GM23338 (cell line): ENCODE measurements around the gene STAMBPL1. TPM values are rescaled to one million over a fixed set of nuclear protein-coding genes. Genes with fewer than 3 reads are reported as not detected.

Source experiments
- ATAC-seq: fragments of 200-7000 bp; cut with Tn5 transposase; 3 replicates; pipeline ENCODE4 v1.9.1; 2020
- DNase-seq: peaks from one replicate; pipeline ENCODE4 v3.0.0-alpha.2; 2015; ENCODE audit warnings: low spot score
- H2AFZ ChIP-seq: fragments of 200-600 bp; sonication (generic); 2 replicates; pipeline ENCODE4 v1.8.0; 2016; ENCODE audit warnings: antibody characterized with exemption, mild to moderate bottlenecking, moderate library complexity
- H3F3A ChIP-seq: fragments of 200-600 bp; sonication (generic); replicated peaks from 2 replicates; pipeline ENCODE4 v1.8.0; 2017; ENCODE audit warnings: antibody characterized with exemption, mixed run types, low read depth
- H3K27ac ChIP-seq: fragments of 200-600 bp; sonication (generic); 2 replicates; pipeline ENCODE4 v1.6.1; 2016; ENCODE audit warnings: low read depth
- H3K27me3 ChIP-seq: fragments of 200-600 bp; sonication (generic); 2 replicates; pipeline ENCODE4 v1.8.0; 2016; ENCODE audit warnings: mild to moderate bottlenecking, mixed run types, moderate library complexity; ENCODE audit not compliant: insufficient read depth
- H3K36me3 ChIP-seq: fragments of 200-600 bp; sonication (generic); 2 replicates; pipeline ENCODE4 v1.8.0; 2016; ENCODE audit warnings: mild to moderate bottlenecking; ENCODE audit not compliant: insufficient read depth
- H3K4me1 ChIP-seq: fragments of 200-600 bp; sonication (generic); 2 replicates; pipeline ENCODE4 v1.8.0; 2016; ENCODE audit warnings: mild to moderate bottlenecking, moderate library complexity; ENCODE audit not compliant: insufficient read depth
- H3K4me2 ChIP-seq: fragments of 200-600 bp; sonication (generic); 2 replicates; pipeline ENCODE4 v1.7.1; 2017; ENCODE audit warnings: mixed run types
- H3K4me3 ChIP-seq: fragments of 200-600 bp; sonication (generic); 2 replicates; pipeline ENCODE4 v1.6.1; 2016; ENCODE audit warnings: mixed run types
- H3K79me2 ChIP-seq: fragments of 200-600 bp; sonication (generic); replicated peaks from 2 replicates; pipeline ENCODE4 v1.8.0; 2017; ENCODE audit warnings: mild to moderate bottlenecking; ENCODE audit not compliant: insufficient read depth
- H3K9me2 ChIP-seq: fragments of 200-600 bp; sonication (generic); 2 replicates; pipeline ENCODE4 v1.8.0; 2017; ENCODE audit not compliant: insufficient read depth
- H4K20me1 ChIP-seq: fragments of 200-600 bp; sonication (generic); replicated peaks from 2 replicates; pipeline ENCODE4 v1.8.0; 2017; ENCODE audit warnings: mild to moderate bottlenecking; ENCODE audit not compliant: insufficient read depth
- H3K27ac Mint-ChIP-seq: 2 replicates; pipeline ENCODE4 v1.8.0; 2020; ENCODE audit warnings: inconsistent platforms, mild to moderate bottlenecking, moderate library complexity, mixed read lengths
- H3K27me3 Mint-ChIP-seq: 3 replicates; pipeline ENCODE4 v1.8.0; 2022; ENCODE audit warnings: low read depth, mild to moderate bottlenecking, moderate library complexity, mixed read lengths, inconsistent platforms; ENCODE audit not compliant: insufficient read depth, poor library complexity
- H3K36me3 Mint-ChIP-seq: 3 replicates; pipeline ENCODE4 v1.8.0; 2021; ENCODE audit warnings: low read depth, mild to moderate bottlenecking, inconsistent platforms, moderate library complexity, mixed read lengths
- H3K4me1 Mint-ChIP-seq: 3 replicates; pipeline ENCODE4 v1.8.0; 2020; ENCODE audit warnings: mild to moderate bottlenecking, inconsistent platforms, mixed read lengths
- H3K4me3 Mint-ChIP-seq: 3 replicates; pipeline ENCODE4 v1.8.0; 2021; ENCODE audit warnings: moderate library complexity, mild to moderate bottlenecking, inconsistent platforms, mixed read lengths
- H3K9me3 Mint-ChIP-seq: 3 replicates; pipeline ENCODE4 v1.8.0; 2020; ENCODE audit warnings: moderate library complexity, mild to moderate bottlenecking, inconsistent platforms, mixed read lengths
- CREB1 ChIP-seq: fragments of 250-450 bp; sonication (Bioruptor Pico); IDR thresholded peaks from 2 replicates; pipeline ENCODE4 v1.5.0; 2020; ENCODE audit warnings: low read depth, mild to moderate bottlenecking, moderate library complexity
- EZH2 ChIP-seq: fragments of 200-600 bp; sonication (generic); IDR thresholded peaks from one replicate; pipeline ENCODE4 v1.8.0; 2017; ENCODE audit warnings: antibody characterized with exemption, mild to moderate bottlenecking, low read depth; ENCODE audit not compliant: unreplicated experiment
- EZH2phosphoT487 ChIP-seq: fragments of 200-600 bp; sonication (generic); IDR thresholded peaks from one replicate; pipeline ENCODE4 v1.8.1; 2018; ENCODE audit warnings: antibody characterized with exemption; ENCODE audit not compliant: unreplicated experiment
- JUNB ChIP-seq: IDR thresholded peaks from one replicate; pipeline ENCODE4 v1.6.1; 2016; ENCODE audit warnings: antibody characterized with exemption; ENCODE audit not compliant: unreplicated experiment
- NANOG ChIP-seq: IDR thresholded peaks from 2 replicates; pipeline ENCODE4 v1.6.1; 2016; ENCODE audit warnings: antibody characterized with exemption, borderline replicate concordance
- POLR2AphosphoS5 ChIP-seq: IDR thresholded peaks from 2 replicates; pipeline ENCODE4 v1.6.1; 2016; ENCODE audit warnings: antibody characterized with exemption, low read depth
- STAT1 ChIP-seq: IDR thresholded peaks from one replicate; pipeline ENCODE4 v1.6.1; 2016; ENCODE audit warnings: antibody characterized with exemption; ENCODE audit not compliant: unreplicated experiment
- ZNF114 ChIP-seq: fragments of 250-450 bp; sonication (Bioruptor Pico); IDR thresholded peaks from 2 replicates; pipeline ENCODE4 v1.5.0; 2020; ENCODE audit warnings: mild to moderate bottlenecking, moderate library complexity
- ZNF331 ChIP-seq: fragments of 250-450 bp; sonication (Bioruptor Pico); IDR thresholded peaks from 2 replicates; pipeline ENCODE4 v1.5.0; 2020; ENCODE audit warnings: low read depth, mild to moderate bottlenecking, moderate library complexity
- ZNF462 ChIP-seq: fragments of 250-450 bp; sonication (Bioruptor Pico); IDR thresholded peaks from 2 replicates; pipeline ENCODE4 v1.5.0; 2020; ENCODE audit warnings: mild to moderate bottlenecking, moderate library complexity
- polyA plus RNA-seq: library from polyadenylated mRNA; unstranded; fragments of >200 nt; fragmentation: Nextera tagmentation; extraction: Ambion mirVana; gene quantifications from 2 replicates; pipeline ENCODE4 v1.2.1, GENCODE V29; 2016
- total RNA-seq: library from RNA; depleted of rRNA; stranded (reverse); fragments of >200 nt; shearing (Covaris generic); gene quantifications from 2 replicates; pipeline ENCODE4 v1.2.3, GENCODE V29; 2014
- TF ChIP-seq, protein P1 (sequence below): IDR thresholded peaks from one replicate; pipeline ENCODE4 v1.6.1; 2018; ENCODE audit warnings: antibody characterized with exemption; ENCODE audit not compliant: unreplicated experiment
- TF ChIP-seq, protein P2 (sequence below), 2 experiments: fragments of 200-600 bp in 1 of 2; sonication (generic) in 1 of 2; conservative IDR thresholded peaks; 2 replicates each; pipeline versions ENCODE4 v1.5.1 to v1.6.1; 2016 to 2017; ENCODE audit warnings: antibody characterized with exemption in 2 of 2, low read depth in 2 of 2, mild to moderate bottlenecking in 2 of 2, moderate library complexity in 1 of 2
- TF ChIP-seq, protein P3 (sequence below): IDR thresholded peaks from 2 replicates; pipeline ENCODE4 v1.6.1; 2016; ENCODE audit warnings: antibody characterized with exemption

STAMBPL1 gene
- total and polyA plus RNA-seq, 2 experiments from 2014 or later, result 2.5 to 11.5 TPM

GRCh38 chr10:88949912-88950837, 70.1 kb downstream of the STAMBPL1 start:
- DNase-seq (no peak), ATAC-seq (no peak)
- Mint-ChIP-seq H3K27ac (no peak overlapping the region), H3K9me3 (no peaks in the 10 kb centered on the region), H3K27me3 (no peaks in the 10 kb centered on the region), H3K4me3 (no peak overlapping the region), H3K4me1 (peaks cover 12% of the 10 kb centered on the region), H3K36me3 (no peaks in the 10 kb centered on the region)
- Histone ChIP-seq H3K36me3 (no peaks in the 10 kb centered on the region), H3K27ac (no peak overlapping the region), H3K4me3 (no peak overlapping the region), H3K79me2 (no peaks in the 10 kb centered on the region), H2AFZ (no peak overlapping the region), H3K27me3 (no peaks in the 10 kb centered on the region), H3F3A (no peaks in the 10 kb centered on the region), H3K9me2 (no peaks in the 10 kb centered on the region), H3K4me2 (no peak overlapping the region), H3K4me1 (no peaks in the 10 kb centered on the region), H4K20me1 (no peaks in the 10 kb centered on the region)
- TF ChIP-seq EZH2, result no peak
- TF ChIP-seq EZH2phosphoT487, result no peak
- no peak for TF ChIP-seq ZNF114 (CRISPR knock-in tag)
- TF ChIP-seq NANOG, result no peak
- no peak for TF ChIP-seq JUNB
- no peak for TF ChIP-seq POLR2AphosphoS5
- no peak for TF ChIP-seq STAT1
- no peak for TF ChIP-seq ZNF462
- TF ChIP-seq, protein P1, sequence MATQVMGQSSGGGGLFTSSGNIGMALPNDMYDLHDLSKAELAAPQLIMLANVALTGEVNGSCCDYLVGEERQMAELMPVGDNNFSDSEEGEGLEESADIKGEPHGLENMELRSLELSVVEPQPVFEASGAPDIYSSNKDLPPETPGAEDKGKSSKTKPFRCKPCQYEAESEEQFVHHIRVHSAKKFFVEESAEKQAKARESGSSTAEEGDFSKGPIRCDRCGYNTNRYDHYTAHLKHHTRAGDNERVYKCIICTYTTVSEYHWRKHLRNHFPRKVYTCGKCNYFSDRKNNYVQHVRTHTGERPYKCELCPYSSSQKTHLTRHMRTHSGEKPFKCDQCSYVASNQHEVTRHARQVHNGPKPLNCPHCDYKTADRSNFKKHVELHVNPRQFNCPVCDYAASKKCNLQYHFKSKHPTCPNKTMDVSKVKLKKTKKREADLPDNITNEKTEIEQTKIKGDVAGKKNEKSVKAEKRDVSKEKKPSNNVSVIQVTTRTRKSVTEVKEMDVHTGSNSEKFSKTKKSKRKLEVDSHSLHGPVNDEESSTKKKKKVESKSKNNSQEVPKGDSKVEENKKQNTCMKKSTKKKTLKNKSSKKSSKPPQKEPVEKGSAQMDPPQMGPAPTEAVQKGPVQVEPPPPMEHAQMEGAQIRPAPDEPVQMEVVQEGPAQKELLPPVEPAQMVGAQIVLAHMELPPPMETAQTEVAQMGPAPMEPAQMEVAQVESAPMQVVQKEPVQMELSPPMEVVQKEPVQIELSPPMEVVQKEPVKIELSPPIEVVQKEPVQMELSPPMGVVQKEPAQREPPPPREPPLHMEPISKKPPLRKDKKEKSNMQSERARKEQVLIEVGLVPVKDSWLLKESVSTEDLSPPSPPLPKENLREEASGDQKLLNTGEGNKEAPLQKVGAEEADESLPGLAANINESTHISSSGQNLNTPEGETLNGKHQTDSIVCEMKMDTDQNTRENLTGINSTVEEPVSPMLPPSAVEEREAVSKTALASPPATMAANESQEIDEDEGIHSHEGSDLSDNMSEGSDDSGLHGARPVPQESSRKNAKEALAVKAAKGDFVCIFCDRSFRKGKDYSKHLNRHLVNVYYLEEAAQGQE, result no peak
- TF ChIP-seq ZNF331 (CRISPR knock-in tag), result no peak
- TF ChIP-seq, protein P2, sequence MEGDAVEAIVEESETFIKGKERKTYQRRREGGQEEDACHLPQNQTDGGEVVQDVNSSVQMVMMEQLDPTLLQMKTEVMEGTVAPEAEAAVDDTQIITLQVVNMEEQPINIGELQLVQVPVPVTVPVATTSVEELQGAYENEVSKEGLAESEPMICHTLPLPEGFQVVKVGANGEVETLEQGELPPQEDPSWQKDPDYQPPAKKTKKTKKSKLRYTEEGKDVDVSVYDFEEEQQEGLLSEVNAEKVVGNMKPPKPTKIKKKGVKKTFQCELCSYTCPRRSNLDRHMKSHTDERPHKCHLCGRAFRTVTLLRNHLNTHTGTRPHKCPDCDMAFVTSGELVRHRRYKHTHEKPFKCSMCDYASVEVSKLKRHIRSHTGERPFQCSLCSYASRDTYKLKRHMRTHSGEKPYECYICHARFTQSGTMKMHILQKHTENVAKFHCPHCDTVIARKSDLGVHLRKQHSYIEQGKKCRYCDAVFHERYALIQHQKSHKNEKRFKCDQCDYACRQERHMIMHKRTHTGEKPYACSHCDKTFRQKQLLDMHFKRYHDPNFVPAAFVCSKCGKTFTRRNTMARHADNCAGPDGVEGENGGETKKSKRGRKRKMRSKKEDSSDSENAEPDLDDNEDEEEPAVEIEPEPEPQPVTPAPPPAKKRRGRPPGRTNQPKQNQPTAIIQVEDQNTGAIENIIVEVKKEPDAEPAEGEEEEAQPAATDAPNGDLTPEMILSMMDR (conservative IDR thresholded peaks at IDR 0.05; ENCODE audit: low read depth in 2 of 2), result no peak
- no peak for TF ChIP-seq CREB1
- TF ChIP-seq, protein P3, sequence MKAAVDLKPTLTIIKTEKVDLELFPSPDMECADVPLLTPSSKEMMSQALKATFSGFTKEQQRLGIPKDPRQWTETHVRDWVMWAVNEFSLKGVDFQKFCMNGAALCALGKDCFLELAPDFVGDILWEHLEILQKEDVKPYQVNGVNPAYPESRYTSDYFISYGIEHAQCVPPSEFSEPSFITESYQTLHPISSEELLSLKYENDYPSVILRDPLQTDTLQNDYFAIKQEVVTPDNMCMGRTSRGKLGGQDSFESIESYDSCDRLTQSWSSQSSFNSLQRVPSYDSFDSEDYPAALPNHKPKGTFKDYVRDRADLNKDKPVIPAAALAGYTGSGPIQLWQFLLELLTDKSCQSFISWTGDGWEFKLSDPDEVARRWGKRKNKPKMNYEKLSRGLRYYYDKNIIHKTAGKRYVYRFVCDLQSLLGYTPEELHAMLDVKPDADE, result no peak
